IMR-90 (cell line): ENCODE measurements around the gene SLC38A1. TPM values are rescaled to one million over a fixed set of nuclear protein-coding genes. Genes with fewer than 3 reads are reported as not detected.

Experiments
- ATAC-seq: fragments of 200-7000 bp; cut with Tn5 transposase; 2 replicates; pipeline ENCODE4 v1.9.1; 2020; ENCODE audit warnings: low read depth, mild to moderate bottlenecking, moderate library complexity
- BruUV-seq: library from RNA; stranded (reverse); fragments of 400-500 nt; replicated peaks from 2 replicates; lab custom pipeline; 2021; lab: Mats Ljungman, UMichigan
- CTCF ChIA-PET: fragments of 300-600 bp; formaldehyde crosslinking; extraction: SDS; loops from one replicate; lab custom pipeline; 2021; ENCODE audit warnings: antibody characterized with exemption; lab: Yijun Ruan, JAX
- POLR2A ChIA-PET: fragments of 300-600 bp; sonication (Branson Sonifier 250); formaldehyde crosslinking; loops from one replicate; lab custom pipeline; 2022; ENCODE audit warnings: antibody characterized with exemption; ENCODE audit not compliant: unreplicated experiment; lab: Charles Lee
- DNase-seq: peaks from one replicate; pipeline ENCODE4 v3.0.0; 2013
- H2AFZ ChIP-seq: replicated peaks from 2 replicates; pipeline ENCODE3; 2013; ENCODE audit warnings: low read length, mild to moderate bottlenecking; ENCODE audit not compliant: poor library complexity
- H2AK5ac ChIP-seq: 2 replicates; pipeline ENCODE4 v1.6.1; 2013; ENCODE audit warnings: low read depth, low read length, inconsistent platforms
- H2AK9ac ChIP-seq: replicated peaks from 2 replicates; pipeline ENCODE3; 2013; ENCODE audit warnings: mild to moderate bottlenecking, low read depth, low read length, moderate library complexity; ENCODE audit not compliant: poor library complexity
- H2BK120ac ChIP-seq: 2 replicates; pipeline ENCODE4 v1.6.1; 2013; ENCODE audit warnings: low read depth, low read length, inconsistent platforms
- H2BK15ac ChIP-seq: 3 replicates; pipeline ENCODE4 v1.6.1; 2013; ENCODE audit warnings: low read depth, low read length, inconsistent platforms
- H2BK20ac ChIP-seq: 2 replicates; pipeline ENCODE4 v1.6.1; 2013; ENCODE audit warnings: low read depth, mild to moderate bottlenecking, inconsistent platforms, low read length, moderate library complexity
- H2BK5ac ChIP-seq: 2 replicates; pipeline ENCODE4 v1.6.1; 2013; ENCODE audit warnings: mild to moderate bottlenecking, low read depth, low read length, inconsistent platforms; ENCODE audit not compliant: poor library complexity, severe bottlenecking
- H3K14ac ChIP-seq: replicated peaks from 2 replicates; pipeline ENCODE4 v1.6.1; 2013; ENCODE audit warnings: low read depth, low read length, inconsistent platforms
- H3K18ac ChIP-seq: 2 replicates; pipeline ENCODE4 v1.6.1; 2013; ENCODE audit warnings: low read depth, low read length, control low read depth
- H3K23ac ChIP-seq: 2 replicates; pipeline ENCODE4 v1.6.1; 2013; ENCODE audit warnings: low read depth, low read length, inconsistent platforms
- H3K27ac ChIP-seq: 2 replicates; pipeline ENCODE4 v1.5.1; 2013; ENCODE audit warnings: mild to moderate bottlenecking, control low read depth, low read length; ENCODE audit not compliant: insufficient read depth
- H3K27me3 ChIP-seq: 2 replicates; pipeline ENCODE4 v1.6.1; 2013; ENCODE audit warnings: low read length; ENCODE audit not compliant: control insufficient read depth, insufficient read depth
- H3K36me3 ChIP-seq: 2 replicates; pipeline ENCODE4 v1.6.1; 2013; ENCODE audit warnings: low read length, mixed read lengths; ENCODE audit not compliant: control insufficient read depth, insufficient read depth
- H3K4ac ChIP-seq: 2 replicates; pipeline ENCODE4 v1.6.1; 2013; ENCODE audit warnings: low read depth, low read length, inconsistent platforms
- H3K4me1 ChIP-seq: 2 replicates; pipeline ENCODE4 v1.6.1; 2013; ENCODE audit warnings: low read length, mixed read lengths; ENCODE audit not compliant: control insufficient read depth, insufficient read depth
- H3K4me2 ChIP-seq: 2 replicates; pipeline ENCODE4 v1.6.1; 2013; ENCODE audit warnings: low read depth, mild to moderate bottlenecking, control low read depth, low read length, moderate library complexity
- H3K4me3 ChIP-seq: 2 replicates; pipeline ENCODE4 v1.5.1; 2013; ENCODE audit warnings: low read depth, mild to moderate bottlenecking, control low read depth, low read length, moderate library complexity; ENCODE audit not compliant: insufficient read depth
- H3K56ac ChIP-seq: 2 replicates; pipeline ENCODE4 v1.6.1; 2013; ENCODE audit warnings: low read length, inconsistent platforms; ENCODE audit not compliant: insufficient read depth; ENCODE audit errors: extremely low read depth
- H3K79me1 ChIP-seq, 2 experiments: 2 replicates each; pipeline ENCODE4 v1.6.1; 2013; ENCODE audit warnings: low read length in 2 of 2, inconsistent platforms in 1 of 2, low read depth in 1 of 2
- H3K9ac ChIP-seq: 2 replicates; pipeline ENCODE4 v1.6.1; 2013; ENCODE audit warnings: low read depth, low read length, control low read depth
- H3K9me1 ChIP-seq: 2 replicates; pipeline ENCODE4 v1.6.1; 2013; ENCODE audit warnings: low read length, inconsistent platforms; ENCODE audit not compliant: insufficient read depth
- H3K9me3 ChIP-seq: 2 replicates; pipeline ENCODE4 v1.6.1; 2013; ENCODE audit warnings: low read length; ENCODE audit not compliant: control insufficient read depth, insufficient read depth
- H4K20me1 ChIP-seq: 2 replicates; pipeline ENCODE4 v1.6.1; 2013; ENCODE audit warnings: low read length, inconsistent platforms; ENCODE audit not compliant: insufficient read depth
- H4K5ac ChIP-seq: 2 replicates; pipeline ENCODE4 v1.6.1; 2013; ENCODE audit warnings: mild to moderate bottlenecking, low read depth, low read length, control low read depth
- H4K8ac ChIP-seq, 2 experiments: 2 replicates each; pipeline ENCODE4 v1.6.1; 2013; ENCODE audit warnings: low read depth in 2 of 2, low read length in 2 of 2, control low read depth in 1 of 2, inconsistent platforms in 1 of 2
- H4K91ac ChIP-seq: 2 replicates; pipeline ENCODE4 v1.6.1; 2013; ENCODE audit warnings: low read depth, low read length, inconsistent platforms; ENCODE audit not compliant: insufficient read depth
- BHLHE40 ChIP-seq: fragments of 150-350 bp; IDR thresholded peaks from 2 replicates; pipeline ENCODE4 v1.6.1; 2016; ENCODE audit warnings: mild to moderate bottlenecking, low read depth, low read length
- CTCF ChIP-seq: conservative IDR thresholded peaks from 2 replicates; pipeline ENCODE4 v1.5.1; 2012; ENCODE audit warnings: mild to moderate bottlenecking, low read depth, low read length, improper control_type of control experiment
- RFX5 ChIP-seq: IDR thresholded peaks from 2 replicates; pipeline ENCODE4 v1.8.0; 2012; ENCODE audit warnings: low read depth, mild to moderate bottlenecking, low read length, moderate library complexity
- USF2 ChIP-seq: fragments of 150-350 bp; IDR thresholded peaks from 2 replicates; pipeline ENCODE4 v1.6.1; 2017; ENCODE audit warnings: mild to moderate bottlenecking, antibody characterized with exemption, low read length, low read depth
- WGBS, 2 experiments: methylation state at CpG; one replicate each; pipeline versions ENCODE4 v1.1.5 to v1.1.7; 2013; ENCODE audit warnings: missing lambda C conversion rate in 2 of 2; ENCODE audit not compliant: insufficient read length in 1 of 2; ENCODE audit errors: extremely low coverage in 2 of 2; 5-methylcytosine and 5-hydroxymethylcytosine counted together
- dilution Hi-C: fragments of 300-500 bp; cut with HindIII; formaldehyde crosslinking; loops from one replicate; pipeline ENCODE4 v1.14.3; 2018; ENCODE audit warnings: low sequenced_read_pairs; ENCODE audit not compliant: unreplicated experiment
- in situ Hi-C: fragments of 300-500 bp; cut with MboI; formaldehyde crosslinking; loops from 3 replicates; pipeline ENCODE4 v1.14.3; 2019; ENCODE audit warnings: low sequenced_read_pairs, inconsistent platforms, mixed read lengths
- intact Hi-C: fragments of 100-400 bp; cut with micrococcal nuclease; formaldehyde crosslinking; loops from 2 replicates; pipeline ENCODE4 v1.10.0; 2022
- polyA plus RNA-seq, 3 experiments: library from polyadenylated mRNA; depleted of rRNA; stranded (reverse); fragments of >200 nt; gene quantifications; 2 replicates each; pipeline ENCODE4 v1.2.3, GENCODE V29; 2012; ENCODE audit warnings: low replicate concordance in 1 of 3
- total RNA-seq: library from RNA; depleted of rRNA; stranded (reverse); fragments of >200 nt; gene quantifications from 2 replicates; pipeline ENCODE4 v1.2.3, GENCODE V29; 2012

Gene SLC38A1
- total and polyA plus RNA-seq, 2 of the 4 experiments (the other 2 are of a cell fraction): 22.8 to 61.5 TPM

GRCh38 chr12:46205294-46205693, 63.5 kb downstream of the SLC38A1 start:
- DNase-seq (no peak), ATAC-seq (no peak)
- Histone ChIP-seq H2AFZ (no peak overlapping the region), H2BK20ac (no peak overlapping the region), H4K8ac (no peak overlapping the region), H3K9me3 (no peaks in the 10 kb centered on the region), H2BK120ac (no peak overlapping the region), H3K27me3 (no peaks in the 10 kb centered on the region), H3K18ac (no peak overlapping the region), H3K14ac (no peak overlapping the region), H4K5ac (no peak overlapping the region), H3K79me1 (peaks cover 17 to 28% of the 10 kb centered on the region in 2 experiments), H3K4ac (no peak overlapping the region), H3K23ac (no peak overlapping the region), H3K4me2 (no peak overlapping the region), H3K4me1 (peaks cover 6% of the 10 kb centered on the region), H3K9me1 (peaks cover 7% of the 10 kb centered on the region), H2AK9ac (no peak overlapping the region), H3K9ac (no peak overlapping the region), H3K36me3 (peaks cover 36% of the 10 kb centered on the region), H3K4me3 (no peak overlapping the region), H2BK5ac (no peak overlapping the region), H2AK5ac (no peak overlapping the region), H3K56ac (no peak overlapping the region), H3K27ac (no peak overlapping the region), H4K20me1 (peaks cover 11% of the 10 kb centered on the region; the same call in 1 of the 2 replicates), H4K91ac (no peak overlapping the region), H2BK15ac (no peak overlapping the region)
- TF ChIP-seq RFX5: no peak
- no peak for TF ChIP-seq CTCF
- TF ChIP-seq BHLHE40: no peak
- TF ChIP-seq USF2: no peak
- ChIA-PET POLR2A (no interaction called here), CTCF (interaction anchor here (1.0 kb wide), 1 partner anchor 54 kb away, joined by 3 read pairs; no protein-coding TSS in a partner anchor)
- intact Hi-C loops: no loop called here
- no CpG with 5 or more reads among the region's 2 CpGs for WGBS, 2 experiments
- in situ Hi-C loops: no loop called here
- dilution Hi-C loops: no loop called here
- BruUV-seq: no TSS peak
